HL-60 (cell line): ENCODE measurements around the gene DUSP7.

ENCODE experiments used
- GABPA ChIP-seq: IDR thresholded peaks from 2 replicates; pipeline ENCODE4 v1.6.1; 2012; ENCODE audit warnings: low read depth
- POLR2AphosphoS5 ChIP-seq: IDR thresholded peaks from 2 replicates; pipeline ENCODE4 v1.6.1; 2012; ENCODE audit warnings: low read depth
- SPI1 ChIP-seq: IDR thresholded peaks from 2 replicates; pipeline ENCODE4 v1.6.1; 2012; ENCODE audit warnings: low read depth, mild to moderate bottlenecking, borderline replicate concordance
- TF ChIP-seq, protein P1 (sequence below): IDR thresholded peaks from one replicate; pipeline ENCODE4 v1.5.1; 2011; ENCODE audit warnings: low read length, control low read depth, inconsistent platforms; ENCODE audit not compliant: insufficient read depth
- TF ChIP-seq, protein P2 (sequence below): IDR thresholded peaks from 2 replicates; pipeline ENCODE4 v1.6.1; 2012; ENCODE audit warnings: low read depth; ENCODE audit not compliant: insufficient replicate concordance

- TF ChIP-seq POLR2AphosphoS5: no peak
- TF ChIP-seq, protein P1, sequence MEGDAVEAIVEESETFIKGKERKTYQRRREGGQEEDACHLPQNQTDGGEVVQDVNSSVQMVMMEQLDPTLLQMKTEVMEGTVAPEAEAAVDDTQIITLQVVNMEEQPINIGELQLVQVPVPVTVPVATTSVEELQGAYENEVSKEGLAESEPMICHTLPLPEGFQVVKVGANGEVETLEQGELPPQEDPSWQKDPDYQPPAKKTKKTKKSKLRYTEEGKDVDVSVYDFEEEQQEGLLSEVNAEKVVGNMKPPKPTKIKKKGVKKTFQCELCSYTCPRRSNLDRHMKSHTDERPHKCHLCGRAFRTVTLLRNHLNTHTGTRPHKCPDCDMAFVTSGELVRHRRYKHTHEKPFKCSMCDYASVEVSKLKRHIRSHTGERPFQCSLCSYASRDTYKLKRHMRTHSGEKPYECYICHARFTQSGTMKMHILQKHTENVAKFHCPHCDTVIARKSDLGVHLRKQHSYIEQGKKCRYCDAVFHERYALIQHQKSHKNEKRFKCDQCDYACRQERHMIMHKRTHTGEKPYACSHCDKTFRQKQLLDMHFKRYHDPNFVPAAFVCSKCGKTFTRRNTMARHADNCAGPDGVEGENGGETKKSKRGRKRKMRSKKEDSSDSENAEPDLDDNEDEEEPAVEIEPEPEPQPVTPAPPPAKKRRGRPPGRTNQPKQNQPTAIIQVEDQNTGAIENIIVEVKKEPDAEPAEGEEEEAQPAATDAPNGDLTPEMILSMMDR: no peak
- no peak for TF ChIP-seq GABPA
- TF ChIP-seq, protein P2, sequence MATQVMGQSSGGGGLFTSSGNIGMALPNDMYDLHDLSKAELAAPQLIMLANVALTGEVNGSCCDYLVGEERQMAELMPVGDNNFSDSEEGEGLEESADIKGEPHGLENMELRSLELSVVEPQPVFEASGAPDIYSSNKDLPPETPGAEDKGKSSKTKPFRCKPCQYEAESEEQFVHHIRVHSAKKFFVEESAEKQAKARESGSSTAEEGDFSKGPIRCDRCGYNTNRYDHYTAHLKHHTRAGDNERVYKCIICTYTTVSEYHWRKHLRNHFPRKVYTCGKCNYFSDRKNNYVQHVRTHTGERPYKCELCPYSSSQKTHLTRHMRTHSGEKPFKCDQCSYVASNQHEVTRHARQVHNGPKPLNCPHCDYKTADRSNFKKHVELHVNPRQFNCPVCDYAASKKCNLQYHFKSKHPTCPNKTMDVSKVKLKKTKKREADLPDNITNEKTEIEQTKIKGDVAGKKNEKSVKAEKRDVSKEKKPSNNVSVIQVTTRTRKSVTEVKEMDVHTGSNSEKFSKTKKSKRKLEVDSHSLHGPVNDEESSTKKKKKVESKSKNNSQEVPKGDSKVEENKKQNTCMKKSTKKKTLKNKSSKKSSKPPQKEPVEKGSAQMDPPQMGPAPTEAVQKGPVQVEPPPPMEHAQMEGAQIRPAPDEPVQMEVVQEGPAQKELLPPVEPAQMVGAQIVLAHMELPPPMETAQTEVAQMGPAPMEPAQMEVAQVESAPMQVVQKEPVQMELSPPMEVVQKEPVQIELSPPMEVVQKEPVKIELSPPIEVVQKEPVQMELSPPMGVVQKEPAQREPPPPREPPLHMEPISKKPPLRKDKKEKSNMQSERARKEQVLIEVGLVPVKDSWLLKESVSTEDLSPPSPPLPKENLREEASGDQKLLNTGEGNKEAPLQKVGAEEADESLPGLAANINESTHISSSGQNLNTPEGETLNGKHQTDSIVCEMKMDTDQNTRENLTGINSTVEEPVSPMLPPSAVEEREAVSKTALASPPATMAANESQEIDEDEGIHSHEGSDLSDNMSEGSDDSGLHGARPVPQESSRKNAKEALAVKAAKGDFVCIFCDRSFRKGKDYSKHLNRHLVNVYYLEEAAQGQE: no peak
- no peak for TF ChIP-seq SPI1
Observed at GRCh38 chr3:52047295-52047960, 8.9 kb downstream of the DUSP7 start.
